Femur (tissue), 1 donor: ENCODE data around the gene ST7.
"Not testable (repeated sequence)": the region's sequence is repeated elsewhere in the genome, so short reads cannot be mapped to it uniquely, and the experiment has no call there.

ENCODE experiments used
- DNase-seq: peaks from one replicate; pipeline ENCODE4 v3.0.0-alpha.2; 2017

ST7 gene

GRCh38 chr7:117245703-117246102 is 292.4 kb downstream of the ST7 start:
- not testable (repeated sequence) for DNase-seq

- DNase-seq: no peak
These were observed 294.5 kb downstream of the ST7 start for GRCh38 chr7:117247809-117248208.

GRCh38 chr7:117248829-117249228 is 295.5 kb downstream of the ST7 start:
- DNase-seq: no peak

- no peak for DNase-seq
These were observed 296.4 kb downstream of the ST7 start for GRCh38 chr7:117249696-117250095.

- no peak for DNase-seq
These were observed 296.9 kb downstream of the ST7 start for GRCh38 chr7:117250245-117250644.

GRCh38 chr7:117250801-117251200 is 297.5 kb downstream of the ST7 start:
- no peak for DNase-seq

GRCh38 chr7:117251687-117252086 is 298.4 kb downstream of the ST7 start:
- DNase-seq: no peak

GRCh38 chr7:117259615-117260014 is 306.3 kb downstream of the ST7 start:
- no peak for DNase-seq

- no peak for DNase-seq
These were observed 309.2 kb downstream of the ST7 start for GRCh38 chr7:117262546-117262945.

GRCh38 chr7:117264716-117265115 is 311.4 kb downstream of the ST7 start:
- no peak for DNase-seq

GRCh38 chr7:117269417-117269816 is 316.1 kb downstream of the ST7 start:
- DNase-seq: no peak

- no peak for DNase-seq
These were observed 316.6 kb downstream of the ST7 start for GRCh38 chr7:117269886-117270285.

GRCh38 chr7:117270371-117270770 is 317.1 kb downstream of the ST7 start:
- no peak for DNase-seq

GRCh38 chr7:117271566-117271965 is 318.3 kb downstream of the ST7 start:
- no peak for DNase-seq

GRCh38 chr7:117272017-117272759 is 318.9 kb downstream of the ST7 start:
- DNase-seq: no peak

GRCh38 chr7:117273325-117273724 is 320.0 kb downstream of the ST7 start:
- DNase-seq: no peak

GRCh38 chr7:117273814-117274225 is 320.5 kb downstream of the ST7 start:
- no peak for DNase-seq

- no peak for DNase-seq
These were observed 321.6 kb downstream of the ST7 start for GRCh38 chr7:117274951-117275350.

GRCh38 chr7:117277576-117277975 is 324.3 kb downstream of the ST7 start:
- no peak for DNase-seq

GRCh38 chr7:117278040-117278439 is 324.7 kb downstream of the ST7 start:
- DNase-seq: no peak

GRCh38 chr7:117279203-117279602 is 325.9 kb downstream of the ST7 start:
- DNase-seq: no peak
